Type B pancreatic cell (in vitro differentiated cells): ENCODE data around the gene CDK19. TPM values are rescaled to one million over a fixed set of nuclear protein-coding genes. Genes with fewer than 3 reads are reported as not detected.

Source experiments
- DNase-seq: peaks from one replicate; pipeline ENCODE4 v3.0.0; 2021; ENCODE audit warnings: mixed read lengths; ENCODE audit not compliant: unreplicated experiment; ENCODE audit errors: extremely low spot score
- H3K27ac Mint-ChIP-seq: 2 replicates; pipeline ENCODE4 v1.8.0; 2021; ENCODE audit warnings: mild to moderate bottlenecking, mixed read lengths
- H3K27me3 Mint-ChIP-seq: 2 replicates; pipeline ENCODE4 v1.8.0; 2021; ENCODE audit warnings: mixed read lengths
- H3K36me3 Mint-ChIP-seq: 2 replicates; pipeline ENCODE4 v1.8.0; 2021; ENCODE audit warnings: mixed read lengths
- H3K4me1 Mint-ChIP-seq: one replicate; pipeline ENCODE4 v1.8.0; 2021; ENCODE audit warnings: mixed read lengths; ENCODE audit not compliant: unreplicated experiment
- H3K4me3 Mint-ChIP-seq: 2 replicates; pipeline ENCODE4 v1.8.0; 2021; ENCODE audit warnings: mild to moderate bottlenecking, mixed read lengths
- H3K9me3 Mint-ChIP-seq: 2 replicates; pipeline ENCODE4 v1.8.0; 2021; ENCODE audit warnings: mixed read lengths
- CTCF ChIP-seq: fragments of 200-600 bp; sonication (generic); conservative IDR thresholded peaks from 2 replicates; pipeline ENCODE4 v1.5.0; 2021; ENCODE audit warnings: antibody characterized with exemption, mild to moderate bottlenecking
- total RNA-seq: library from RNA; stranded (reverse); gene quantifications from 2 replicates; pipeline ENCODE4 v1.2.1, GENCODE V29; 2021; ENCODE audit warnings: low replicate concordance

CDK19 gene
- total RNA-seq, 1 donor from 2014 or later = 27.2 TPM

GRCh38 chr6:110574817-110575216 lies 240.5 kb downstream of the CDK19 start:
- H3K4me1 Mint-ChIP-seq = peaks cover 13% of the 10 kb centered on the region
- no peak overlapping the region for H3K27ac Mint-ChIP-seq
- no peak for DNase-seq
- no peaks in the 10 kb centered on the region for H3K36me3 Mint-ChIP-seq
- TF ChIP-seq CTCF = no peak
- H3K4me3 Mint-ChIP-seq = no peak overlapping the region
- H3K27me3 Mint-ChIP-seq = no peaks in the 10 kb centered on the region
- H3K9me3 Mint-ChIP-seq = no peaks in the 10 kb centered on the region

- Mint-ChIP-seq H3K36me3 (no peaks in the 10 kb centered on the region), H3K9me3 (no peaks in the 10 kb centered on the region), H3K4me3 (no peak overlapping the region), H3K4me1 (peaks cover 13% of the 10 kb centered on the region), H3K27ac (no peak overlapping the region), H3K27me3 (no peaks in the 10 kb centered on the region)
- no peak for DNase-seq
- no peak for TF ChIP-seq CTCF
Observed at GRCh38 chr6:110573537-110573936, 241.7 kb downstream of the CDK19 start.

GRCh38 chr6:110573136-110573535 lies 242.1 kb downstream of the CDK19 start:
- Mint-ChIP-seq H3K36me3 (no peaks in the 10 kb centered on the region), H3K27ac (no peak overlapping the region), H3K4me3 (no peak overlapping the region), H3K4me1 (peaks cover 13% of the 10 kb centered on the region), H3K27me3 (no peaks in the 10 kb centered on the region), H3K9me3 (no peaks in the 10 kb centered on the region)
- TF ChIP-seq CTCF = no peak
- no peak for DNase-seq

GRCh38 chr6:110567957-110568696 lies 247.1 kb downstream of the CDK19 start:
- H3K27ac Mint-ChIP-seq = no peak overlapping the region
- TF ChIP-seq CTCF = no peak

GRCh38 chr6:110566346-110567125 lies 248.7 kb downstream of the CDK19 start:
- Mint-ChIP-seq H3K27me3 (no peaks in the 10 kb centered on the region), H3K36me3 (no peaks in the 10 kb centered on the region), H3K4me3 (peak overlapping the region; percentile 16), H3K4me1 (peaks cover 14% of the 10 kb centered on the region), H3K27ac (peak overlapping the region; percentile 38), H3K9me3 (no peaks in the 10 kb centered on the region)
- no peak for DNase-seq
- no peak for TF ChIP-seq CTCF

More at GRCh38 chr6:110567957-110568696, 247.1 kb downstream of the CDK19 start:
- Mint-ChIP-seq H3K9me3 (no peaks in the 10 kb centered on the region), H3K36me3 (no peaks in the 10 kb centered on the region), H3K4me1 (peaks cover 14% of the 10 kb centered on the region), H3K4me3 (no peak overlapping the region), H3K27me3 (no peaks in the 10 kb centered on the region)
- DNase-seq = no peak
